ENCODE data around the gene LRRC8C. TPM values are rescaled to one million over a fixed set of nuclear protein-coding genes. Genes with fewer than 3 reads are reported as not detected.

LRRC8C gene
- polyA plus RNA-seq, 1 donor = 6.8 TPM

GRCh38 chr1:89733748-89734147 is 100.8 kb downstream of the LRRC8C start:
- DNase-seq = no peak

GRCh38 chr1:89734442-89734841 is 101.5 kb downstream of the LRRC8C start:
- no peak for DNase-seq

GRCh38 chr1:89735479-89735878 is 102.6 kb downstream of the LRRC8C start:
- DNase-seq = no peak

GRCh38 chr1:89736937-89737733 is 104.2 kb downstream of the LRRC8C start:
- no peak for DNase-seq

GRCh38 chr1:89737985-89738510 is 105.1 kb downstream of the LRRC8C start:
- DNase-seq = no peak

- no peak for DNase-seq
Observed at GRCh38 chr1:89739013-89739843, 106.3 kb downstream of the LRRC8C start.

- no peak for DNase-seq
Observed at GRCh38 chr1:89739844-89740216, 106.9 kb downstream of the LRRC8C start.

GRCh38 chr1:89743788-89744187 is 110.9 kb downstream of the LRRC8C start:
- DNase-seq = no peak

- no peak for DNase-seq
Observed at GRCh38 chr1:89746424-89747149, 113.7 kb downstream of the LRRC8C start.

GRCh38 chr1:89753761-89754160 is 120.8 kb downstream of the LRRC8C start:
- no peak for DNase-seq

GRCh38 chr1:89754518-89754917 is 121.6 kb downstream of the LRRC8C start:
- DNase-seq = no peak

GRCh38 chr1:89755591-89755990 is 122.7 kb downstream of the LRRC8C start:
- DNase-seq = no peak

GRCh38 chr1:89757532-89757931 is 124.6 kb downstream of the LRRC8C start:
- peak; percentile 28 for DNase-seq

GRCh38 chr1:89758156-89758555 is 125.2 kb downstream of the LRRC8C start:
- DNase-seq = no peak

- no peak for DNase-seq
Observed at GRCh38 chr1:89759036-89759435, 126.1 kb downstream of the LRRC8C start.

GRCh38 chr1:89760496-89760895 is 127.6 kb downstream of the LRRC8C start:
- DNase-seq = no peak

GRCh38 chr1:89761338-89761737 is 128.4 kb downstream of the LRRC8C start:
- no peak for DNase-seq

- DNase-seq = no peak
Observed at GRCh38 chr1:89761901-89762300, 129.0 kb downstream of the LRRC8C start.

- no peak for DNase-seq
Observed at GRCh38 chr1:89762386-89762778, 129.5 kb downstream of the LRRC8C start.

- DNase-seq = peak; percentile 86
Observed at GRCh38 chr1:89762779-89763648, 130.1 kb downstream of the LRRC8C start.

- DNase-seq = no peak
Observed at GRCh38 chr1:89763649-89763986, 130.7 kb downstream of the LRRC8C start.

- DNase-seq = no peak
Observed at GRCh38 chr1:89765774-89766173, 132.9 kb downstream of the LRRC8C start.
